ENCODE results near the gene CHDH. TPM values are rescaled to one million over a fixed set of nuclear protein-coding genes. Genes with fewer than 3 reads are reported as not detected.

Gene CHDH
- total RNA-seq, 1 donor from 2014 or later, result 1.7 TPM

- Histone ChIP-seq H3K4me1 (peaks cover 5% of the 10 kb centered on the region), H3K4me3 (no peak overlapping the region), H3K27me3 (no peaks in the 10 kb centered on the region), H3K9me3 (no peaks in the 10 kb centered on the region), H3K27ac (no peak overlapping the region), H3K36me3 (no peaks in the 10 kb centered on the region)
- no peak for DNase-seq (ENCODE audit: extremely low spot score in 2 of 2)
- TF ChIP-seq POLR2A (IDR thresholded peaks at IDR 0.05) (no peak), POLR2AphosphoS5 (IDR thresholded peaks at IDR 0.05; ENCODE audit: insufficient read depth in 1 of 2, low read depth in 1 of 2) (no peak), CTCF (IDR thresholded peaks at IDR 0.05) (no peak)
- intact Hi-C loops (cut with DNase I), result no loop called here
Measured at GRCh38 chr3:53809764-53810400, 36.3 kb downstream of the CHDH start.

GRCh38 chr3:53809267-53809666 lies 37.0 kb downstream of the CHDH start:
- no peaks in the 10 kb centered on the region for H3K36me3 ChIP-seq
- no peak for DNase-seq (ENCODE audit: extremely low spot score in 2 of 2)
- H3K4me3 ChIP-seq, result no peak overlapping the region
- TF ChIP-seq POLR2AphosphoS5 (IDR thresholded peaks at IDR 0.05; ENCODE audit: insufficient read depth in 1 of 2, low read depth in 1 of 2) (no peak), CTCF (IDR thresholded peaks at IDR 0.05) (no peak), POLR2A (IDR thresholded peaks at IDR 0.05) (no peak)
- peaks cover 9% of the 10 kb centered on the region for H3K4me1 ChIP-seq
- intact Hi-C loops (cut with DNase I), result no loop called here
- no peaks in the 10 kb centered on the region for H3K27me3 ChIP-seq
- H3K27ac ChIP-seq, result no peak overlapping the region
- no peaks in the 10 kb centered on the region for H3K9me3 ChIP-seq

- intact Hi-C loops (cut with DNase I), result no loop called here
- Histone ChIP-seq H3K4me1 (peaks cover 9% of the 10 kb centered on the region), H3K4me3 (no peak overlapping the region), H3K36me3 (no peaks in the 10 kb centered on the region), H3K9me3 (no peaks in the 10 kb centered on the region), H3K27me3 (no peaks in the 10 kb centered on the region), H3K27ac (no peak overlapping the region)
- no peak for TF ChIP-seq POLR2AphosphoS5 (IDR thresholded peaks at IDR 0.05; ENCODE audit: insufficient read depth in 1 of 2, low read depth in 1 of 2)
- TF ChIP-seq CTCF (IDR thresholded peaks at IDR 0.05), result no peak
- no peak for TF ChIP-seq POLR2A (IDR thresholded peaks at IDR 0.05)
- no peak for DNase-seq (ENCODE audit: extremely low spot score in 2 of 2)
Measured at GRCh38 chr3:53808496-53808895, 37.7 kb downstream of the CHDH start.

- no peak overlapping the region for H3K4me3 ChIP-seq
- DNase-seq (ENCODE audit: extremely low spot score in 2 of 2), result no peak
- TF ChIP-seq CTCF (IDR thresholded peaks at IDR 0.05), result no peak
- TF ChIP-seq POLR2A (IDR thresholded peaks at IDR 0.05), result no peak
- no peak for TF ChIP-seq POLR2AphosphoS5 (IDR thresholded peaks at IDR 0.05; ENCODE audit: insufficient read depth in 1 of 2, low read depth in 1 of 2)
- intact Hi-C loops (cut with DNase I), result no loop called here
- H3K27me3 ChIP-seq, result no peaks in the 10 kb centered on the region
- no peaks in the 10 kb centered on the region for H3K9me3 ChIP-seq
- peaks cover 9% of the 10 kb centered on the region for H3K4me1 ChIP-seq
- H3K36me3 ChIP-seq, result no peaks in the 10 kb centered on the region
- no peak overlapping the region for H3K27ac ChIP-seq
Measured at GRCh38 chr3:53807117-53807810, 39.0 kb downstream of the CHDH start.
